ENCODE measurements around the gene COL26A1.

GRCh38 chr7:101401390-101402080 is 38.9 kb downstream of the COL26A1 start:
- TF ChIP-seq POLR2AphosphoS5 (IDR thresholded peaks at IDR 0.05; ENCODE audit: low read depth, low read length) (no peak), TAF1 (IDR thresholded peaks at IDR 0.05; ENCODE audit: borderline replicate concordance, insufficient read depth, low read length) (no peak), SIN3A (IDR thresholded peaks at IDR 0.05; ENCODE audit: borderline replicate concordance, insufficient read depth, low read length) (no peak)

All from PFSK-1 (cell line).